CD14-positive monocyte (primary cell): Measurements from ENCODE around the gene SLC25A39. TPM values are rescaled to one million over a fixed set of nuclear protein-coding genes. Genes with fewer than 3 reads are reported as not detected.

Source experiments
- DNase-seq, 3 donors: peaks; one replicate each; pipeline ENCODE4 v3.0.0-alpha.2; 2011 to 2022
- H2AFZ ChIP-seq: 2 replicates; pipeline ENCODE4 v1.6.0; 2012; ENCODE audit warnings: mild to moderate bottlenecking, low read depth, low read length, inconsistent platforms; ENCODE audit not compliant: insufficient read depth, poor library complexity, severe bottlenecking
- H3K27ac ChIP-seq, 2 donors: 1 replicate in 1 of 2; 2 replicates in 1 of 2; pipeline ENCODE4 v1.5.1; 2012 to 2013; ENCODE audit warnings: low read length in 2 of 2, control low read depth in 1 of 2, inconsistent platforms in 1 of 2, low read depth in 1 of 2, mild to moderate bottlenecking in 1 of 2
- H3K27me3 ChIP-seq, 2 donors: one replicate each; pipeline versions ENCODE4 v1.6.0 to v1.6.1; 2011 to 2013; ENCODE audit warnings: low read length in 2 of 2; ENCODE audit not compliant: control insufficient read depth in 2 of 2, insufficient read depth in 2 of 2
- H3K36me3 ChIP-seq, 2 donors: replicated peaks in 1 of 2; 1 replicate in 1 of 2; 2 replicates in 1 of 2; pipeline versions ENCODE4 v1.5.1 to v1.6.1; 2012 to 2013; ENCODE audit warnings: low read length in 2 of 2, control low read depth in 1 of 2, inconsistent platforms in 1 of 2, mild to moderate bottlenecking in 1 of 2; ENCODE audit not compliant: insufficient read depth in 2 of 2, control insufficient read depth in 1 of 2
- H3K4me1 ChIP-seq, 2 donors: 1 replicate in 1 of 2; 2 replicates in 1 of 2; pipeline versions ENCODE4 v1.5.1 to v1.6.1; 2012 to 2013; ENCODE audit warnings: low read length in 2 of 2, control low read depth in 1 of 2, inconsistent platforms in 1 of 2, mild to moderate bottlenecking in 1 of 2, moderate library complexity in 1 of 2; ENCODE audit not compliant: insufficient read depth in 2 of 2, control insufficient read depth in 1 of 2
- H3K4me2 ChIP-seq: replicated peaks from 2 replicates; pipeline ENCODE3; 2012; ENCODE audit warnings: low read length, moderate library complexity, mild to moderate bottlenecking; ENCODE audit not compliant: poor library complexity, severe bottlenecking; ENCODE audit errors: extremely low read depth
- H3K4me3 ChIP-seq, 3 experiments: fragments of 200-600 bp in 1 of 3; sonication (generic) in 1 of 3; replicated peaks in 1 of 3; 1 replicate in 2 of 3; 2 replicates in 1 of 3; pipeline ENCODE4 v1.5.1; 2011 to 2013; ENCODE audit warnings: low read length in 3 of 3, mild to moderate bottlenecking in 3 of 3, control low read depth in 2 of 3, low read depth in 2 of 3, inconsistent platforms in 1 of 3, moderate library complexity in 1 of 3
- H3K79me2 ChIP-seq: 2 replicates; pipeline ENCODE4 v1.6.0; 2012; ENCODE audit warnings: mild to moderate bottlenecking, control low read depth, inconsistent platforms, low read length, moderate library complexity; ENCODE audit not compliant: insufficient read depth
- H3K9ac ChIP-seq: 2 replicates; pipeline ENCODE4 v1.6.0; 2017; ENCODE audit warnings: low read length, mild to moderate bottlenecking; ENCODE audit not compliant: insufficient read depth, poor library complexity, severe bottlenecking
- H3K9me3 ChIP-seq, 2 donors: replicated peaks in 1 of 2; 1 replicate in 1 of 2; 2 replicates in 1 of 2; pipeline versions ENCODE4 v1.5.1 to v1.6.1; 2012 to 2013; ENCODE audit warnings: low read length in 2 of 2, control low read depth in 1 of 2; ENCODE audit not compliant: control insufficient read depth in 1 of 2, insufficient read depth in 1 of 2
- H4K20me1 ChIP-seq: 2 replicates; pipeline ENCODE4 v1.6.0; 2012; ENCODE audit warnings: mild to moderate bottlenecking, low read length, control low read depth, moderate library complexity; ENCODE audit not compliant: insufficient read depth
- H3K27ac Mint-ChIP-seq, 7 donors: one replicate each; pipeline ENCODE4 v1.8.0; 2020; ENCODE audit warnings: mild to moderate bottlenecking in 7 of 7, mixed read lengths in 7 of 7, moderate library complexity in 6 of 7, inconsistent platforms in 2 of 7
- H3K27me3 Mint-ChIP-seq, 3 donors: one replicate each; pipeline ENCODE4 v1.8.0; 2021 to 2022; ENCODE audit warnings: low read depth in 3 of 3, mild to moderate bottlenecking in 3 of 3, mixed read lengths in 3 of 3, moderate library complexity in 3 of 3, inconsistent platforms in 1 of 3
- H3K36me3 Mint-ChIP-seq, 2 donors: one replicate each; pipeline ENCODE4 v1.8.0; 2020; ENCODE audit warnings: mixed read lengths in 2 of 2, inconsistent platforms in 1 of 2, mild to moderate bottlenecking in 1 of 2
- H3K4me1 Mint-ChIP-seq: one replicate; pipeline ENCODE4 v1.8.0; 2020; ENCODE audit warnings: mild to moderate bottlenecking, mixed read lengths
- H3K4me3 Mint-ChIP-seq, 2 donors: one replicate each; pipeline ENCODE4 v1.8.0; 2020; ENCODE audit warnings: mild to moderate bottlenecking in 2 of 2, mixed read lengths in 2 of 2, moderate library complexity in 1 of 2
- H3K9me3 Mint-ChIP-seq, 7 donors: one replicate each; pipeline ENCODE4 v1.8.0; 2020 to 2022; ENCODE audit warnings: mixed read lengths in 7 of 7, mild to moderate bottlenecking in 6 of 7, moderate library complexity in 6 of 7, inconsistent platforms in 2 of 7
- CTCF ChIP-seq: fragments of 200-600 bp; IDR thresholded peaks from one replicate; pipeline ENCODE4 v1.8.0; 2022; ENCODE audit warnings: antibody characterized with exemption, mild to moderate bottlenecking
- WGBS: methylation state at CpG from one replicate; pipeline ENCODE4 v1.1.5; 2013; ENCODE audit warnings: missing lambda C conversion rate; ENCODE audit not compliant: insufficient coverage; 5-methylcytosine and 5-hydroxymethylcytosine counted together
- intact Hi-C, 2 donors: fragments of 100-400 bp; cut with micrococcal nuclease; formaldehyde crosslinking; loops; one replicate each; pipeline versions ENCODE4 v1.15.0 to v1.15.1; 2023
- polyA plus RNA-seq, 3 donors: library from polyadenylated mRNA; depleted of rRNA in 1 of 3; unstranded in 2 of 3; stranded (reverse) in 1 of 3; fragments of 300-500 nt in 2 of 3; fragments of >200 nt in 1 of 3; fragmentation: Illumina TruSeq in 2 of 3; gene quantifications; 1 replicate in 2 of 3; 2 replicates in 1 of 3; pipeline ENCODE4 v1.2.3, GENCODE V29; 2012 to 2021

SLC25A39 gene
- polyA plus RNA-seq, 3 donors: 64.0 to 74.8 (median 64.5) TPM

GRCh38 chr17:44334315-44334714 is 9.7 kb upstream of the SLC25A39 start:
- H3K4me1 ChIP-seq: peaks cover 67 to 72% of the 10 kb centered on the region in 2 donors
- peak overlapping the region; percentile 69 to 86 for H3K27ac ChIP-seq
- H2AFZ ChIP-seq: no peak overlapping the region
- intact Hi-C loops: no loop called here
- H3K4me3 Mint-ChIP-seq: peak overlapping the region in 1 of 2 donors; percentile 31
- H3K9me3 Mint-ChIP-seq: peaks cover 0 to 4% (median 0%) of the 10 kb centered on the region in 7 donors
- DNase-seq: no peak
- H3K79me2 ChIP-seq: peaks cover 3% of the 10 kb centered on the region
- H3K36me3 ChIP-seq: no peaks in the 10 kb centered on the region
- peak overlapping the region; percentile 85 to 98 (median 95) for H3K27ac Mint-ChIP-seq
- peak overlapping the region; percentile 24 for H3K9ac ChIP-seq
- peak overlapping the region; percentile 47 for H3K4me2 ChIP-seq
- peak overlapping the region in 1 of 3 experiments; percentile 51 for H3K4me3 ChIP-seq
- peaks cover 0 to 2% (median 0%) of the 10 kb centered on the region in 3 donors for H3K27me3 Mint-ChIP-seq
- H4K20me1 ChIP-seq: no peaks in the 10 kb centered on the region
- H3K36me3 Mint-ChIP-seq: no peaks in the 10 kb centered on the region
- peaks cover 62% of the 10 kb centered on the region for H3K4me1 Mint-ChIP-seq
- H3K9me3 ChIP-seq: no peaks in the 10 kb centered on the region
- no peak for TF ChIP-seq CTCF
- WGBS: no CpG with 5 or more reads among the region's 2 CpGs
- H3K27me3 ChIP-seq: no peaks in the 10 kb centered on the region

GRCh38 chr17:44333371-44333770 is 8.7 kb upstream of the SLC25A39 start:
- peaks cover 59% of the 10 kb centered on the region for H3K4me1 Mint-ChIP-seq
- peak; percentile 80 to 92 (median 88) for DNase-seq

More at GRCh38 chr17:44333371-44333770, 8.7 kb upstream of the SLC25A39 start:
- peaks cover 3% of the 10 kb centered on the region for H3K79me2 ChIP-seq
- TF ChIP-seq CTCF: no peak
- peak overlapping the region in 1 of 3 experiments; percentile 51 for H3K4me3 ChIP-seq
- Mint-ChIP-seq H3K4me3 (peak overlapping the region in 1 of 2 donors; percentile 39), H3K36me3 (no peaks in the 10 kb centered on the region), H3K27ac (peak overlapping the region; percentile 85 to 98 (median 95)), H3K27me3 (no peaks in the 10 kb centered on the region), H3K9me3 (peaks cover 0 to 4% (median 0%) of the 10 kb centered on the region in 7 donors)
- H3K27me3 ChIP-seq: no peaks in the 10 kb centered on the region
- H3K9ac ChIP-seq: peak overlapping the region; percentile 24
- H3K27ac ChIP-seq: peak overlapping the region; percentile 69 to 86
- no peak overlapping the region for H2AFZ ChIP-seq
- intact Hi-C loops: no loop called here
- H3K36me3 ChIP-seq: no peaks in the 10 kb centered on the region
- H4K20me1 ChIP-seq: no peaks in the 10 kb centered on the region
- peaks cover 58 to 68% of the 10 kb centered on the region in 2 donors for H3K4me1 ChIP-seq
- no peaks in the 10 kb centered on the region for H3K9me3 ChIP-seq
- WGBS: 0% methylated on average over 3 of the region's 5 CpGs
- H3K4me2 ChIP-seq: peak overlapping the region; percentile 47
